GM21619 (cell line): ENCODE data around the gene SHFL.

Source experiments
- ATAC-seq: cut with Tn5 transposase; IDR thresholded peaks from one replicate; pipeline ENCODE4 v1.9.1; 2021; ENCODE audit not compliant: unreplicated experiment

The SHFL gene

GRCh38 chr19:10087296-10088061 lies 1.4 kb downstream of the SHFL start:
- no peak for ATAC-seq

DNA sequence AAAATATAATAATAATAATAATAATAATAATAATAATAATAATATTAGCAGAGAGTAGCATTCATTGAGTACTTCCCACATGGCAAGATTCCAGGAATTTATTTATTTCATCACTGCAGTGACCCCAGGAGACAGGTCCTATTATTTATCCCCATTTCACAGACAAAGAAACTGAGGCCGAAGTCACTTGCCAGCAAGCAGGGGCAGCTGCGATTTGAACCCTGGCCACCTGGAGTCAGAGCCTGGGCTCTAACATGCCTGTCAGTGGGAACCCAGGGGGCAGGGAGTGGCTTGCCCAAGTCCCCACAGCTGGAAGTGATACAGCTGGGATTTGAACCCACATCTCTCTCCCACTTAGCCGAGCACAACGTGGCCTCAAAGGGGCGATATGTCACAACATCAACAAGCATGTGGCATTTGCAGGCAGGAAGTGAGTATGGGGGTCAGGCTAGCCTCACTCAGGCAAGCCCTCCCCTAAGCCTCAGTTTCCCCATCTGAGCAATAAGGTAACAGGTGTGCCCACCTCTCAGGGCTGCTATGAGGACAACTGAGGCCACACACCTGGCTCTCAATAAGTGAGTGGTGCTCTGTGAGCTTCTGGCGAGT lies 2.9 kb downstream of the SHFL start:
- ATAC-seq = no peak

- ATAC-seq = no peak
Measured at GRCh38 chr19:10089801-10090375, 3.8 kb downstream of the SHFL start.

DNA sequence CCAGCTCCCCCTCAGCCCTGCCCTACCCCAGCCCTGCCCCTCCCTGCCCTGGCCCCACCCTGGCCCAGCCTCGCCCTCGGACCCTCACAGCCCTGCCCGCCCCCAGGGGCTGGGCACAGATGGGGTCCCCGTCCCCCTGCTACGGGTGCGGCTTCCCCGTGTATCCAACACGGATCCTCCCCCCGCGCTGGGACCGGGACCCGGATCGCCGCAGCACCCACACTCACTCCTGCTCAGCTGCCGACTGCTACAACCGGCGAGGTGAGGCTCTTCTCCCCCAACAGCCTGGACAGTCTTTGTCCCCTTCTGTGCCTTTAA lies 5.2 kb downstream of the SHFL start:
- ATAC-seq = no peak

GRCh38 chr19:10091895-10092641 lies 6.0 kb downstream of the SHFL start:
- no peak for ATAC-seq

GRCh38 chr19:10092648-10093294 lies 6.7 kb downstream of the SHFL start:
- ATAC-seq = no peak

DNA sequence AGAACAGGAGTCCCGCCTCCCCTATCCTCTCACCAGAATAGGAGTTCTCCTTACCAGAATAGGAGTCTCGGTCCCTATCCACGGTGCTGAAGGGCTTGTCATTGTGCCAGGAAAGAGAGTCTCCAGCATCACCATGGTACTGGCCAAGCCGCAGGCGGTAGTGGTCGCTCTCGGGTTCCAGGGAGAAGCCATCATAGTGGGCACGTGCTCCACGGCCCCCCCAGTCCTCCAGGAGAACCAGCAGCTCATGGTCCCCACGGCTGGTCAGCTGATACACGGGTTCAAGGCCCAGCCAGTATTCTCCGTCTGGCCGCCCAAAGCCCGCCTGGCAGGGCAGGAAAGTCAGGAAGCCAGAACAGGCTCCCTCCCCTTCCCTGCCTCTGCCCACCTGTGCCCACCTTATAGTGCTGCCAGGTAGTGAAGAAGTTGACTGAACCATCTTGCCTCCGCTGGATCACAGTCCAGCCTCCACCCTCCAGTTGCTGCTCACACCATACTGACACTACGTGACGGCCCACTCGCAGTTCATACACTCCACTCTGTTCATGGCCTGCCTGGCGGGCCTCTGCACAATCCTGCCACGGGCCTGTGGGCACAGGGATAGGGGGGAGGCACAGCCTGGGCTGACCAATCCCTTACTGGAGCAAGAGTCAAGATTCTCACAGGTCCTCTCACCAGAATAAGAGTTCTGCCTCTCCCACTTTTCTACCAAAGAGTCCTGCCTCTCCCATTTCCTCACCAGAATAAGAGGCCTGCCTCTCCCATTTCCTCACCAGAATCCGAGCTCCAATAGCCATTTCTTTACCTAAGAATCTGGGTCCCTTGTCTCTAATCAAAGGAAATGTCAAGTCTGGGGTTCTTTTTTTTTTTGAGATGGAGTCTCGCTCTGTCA lies 7.4 kb downstream of the SHFL start:
- ATAC-seq = no peak

- no peak for ATAC-seq
Measured at GRCh38 chr19:10095622-10095947, 9.5 kb downstream of the SHFL start.

DNA sequence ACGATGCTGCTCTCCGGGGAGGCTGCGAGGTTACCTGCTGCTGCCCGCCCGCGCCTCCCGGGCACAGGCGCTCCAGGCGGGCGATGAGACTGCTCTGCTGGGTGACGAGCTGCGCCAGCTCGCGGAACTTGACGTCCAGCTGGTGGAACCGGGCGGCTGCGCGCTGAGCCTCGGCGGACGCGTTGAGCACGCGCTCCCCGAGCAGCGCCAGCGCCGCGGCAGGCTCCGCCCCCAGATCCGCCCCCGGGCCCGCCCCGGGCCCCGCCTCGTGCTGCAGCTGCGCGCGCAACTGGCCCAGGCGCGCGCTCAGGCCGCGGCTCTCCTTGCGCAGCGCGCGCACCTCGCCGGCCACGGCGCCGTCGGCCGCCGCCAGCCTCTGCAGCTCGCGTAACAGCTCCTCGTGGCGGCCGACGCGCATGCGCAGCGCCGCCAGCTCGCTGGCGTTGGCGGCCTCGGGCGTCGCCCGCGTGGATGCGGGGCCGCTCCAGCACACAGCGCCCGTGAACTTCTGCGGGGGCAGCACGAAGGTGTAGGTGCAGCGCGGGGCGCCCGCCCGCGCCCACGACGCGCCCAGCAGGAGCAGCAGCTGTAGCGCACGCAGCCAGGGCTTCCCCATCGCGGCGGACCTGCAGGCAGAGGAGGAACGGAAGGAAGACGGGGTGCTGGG lies 10.0 kb downstream of the SHFL start:
- peak; percentile 68 for ATAC-seq

GRCh38 chr19:10096615-10096963 lies 10.5 kb downstream of the SHFL start:
- no peak for ATAC-seq

DNA sequence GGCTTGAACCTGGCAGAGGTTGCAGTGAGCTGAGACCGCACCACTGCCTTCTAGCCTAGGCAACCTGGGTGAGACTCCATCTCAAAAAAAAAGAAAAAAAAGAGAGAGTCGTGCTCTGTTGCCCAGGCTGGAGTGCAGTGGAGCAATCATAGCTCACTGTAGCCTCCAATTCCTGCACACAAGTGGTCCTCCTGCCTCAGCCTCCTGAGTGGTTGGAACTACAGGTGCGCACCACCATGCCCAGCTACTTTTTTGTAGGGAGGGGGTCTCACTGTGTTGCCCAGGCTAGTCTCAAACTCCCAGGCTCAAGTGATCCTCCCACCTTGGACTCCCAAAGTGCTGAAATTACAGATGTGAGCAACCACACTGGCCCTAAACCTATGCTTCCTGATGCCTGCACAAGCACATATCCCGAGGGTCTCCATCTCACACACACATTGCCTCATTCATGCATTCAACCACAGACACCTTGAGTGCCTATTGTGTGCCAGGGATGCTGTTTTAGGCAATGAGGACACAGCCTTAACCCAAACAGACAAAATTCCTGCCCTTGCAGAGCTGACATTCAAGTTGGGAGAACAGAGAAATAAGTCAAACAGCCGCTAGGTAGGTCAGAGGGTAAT lies 14.2 kb downstream of the SHFL start:
- no peak for ATAC-seq

- ATAC-seq = peak; percentile 27
Measured at GRCh38 chr19:10102787-10103236, 16.7 kb downstream of the SHFL start.

DNA sequence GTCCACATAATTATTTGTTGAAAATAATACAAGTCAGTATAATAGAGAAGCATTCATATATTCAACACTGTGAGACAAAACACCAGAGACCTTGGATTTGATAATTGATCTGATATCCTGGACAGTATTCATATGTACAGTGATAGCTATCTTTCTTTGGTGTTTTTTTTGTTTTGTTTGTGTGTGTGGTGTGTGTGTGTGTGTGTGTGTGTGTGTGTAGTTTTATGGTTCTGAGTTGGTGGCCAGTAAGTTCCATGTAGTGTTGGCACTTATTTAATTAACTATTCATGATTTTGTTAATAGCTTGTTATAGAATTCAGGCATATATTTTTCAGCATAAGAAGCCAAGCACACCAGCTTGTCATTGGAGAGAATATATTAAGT lies 18.0 kb downstream of the SHFL start:
- ATAC-seq = no peak

GRCh38 chr19:10104665-10105508 lies 18.8 kb downstream of the SHFL start:
- ATAC-seq = peak; percentile 37

DNA sequence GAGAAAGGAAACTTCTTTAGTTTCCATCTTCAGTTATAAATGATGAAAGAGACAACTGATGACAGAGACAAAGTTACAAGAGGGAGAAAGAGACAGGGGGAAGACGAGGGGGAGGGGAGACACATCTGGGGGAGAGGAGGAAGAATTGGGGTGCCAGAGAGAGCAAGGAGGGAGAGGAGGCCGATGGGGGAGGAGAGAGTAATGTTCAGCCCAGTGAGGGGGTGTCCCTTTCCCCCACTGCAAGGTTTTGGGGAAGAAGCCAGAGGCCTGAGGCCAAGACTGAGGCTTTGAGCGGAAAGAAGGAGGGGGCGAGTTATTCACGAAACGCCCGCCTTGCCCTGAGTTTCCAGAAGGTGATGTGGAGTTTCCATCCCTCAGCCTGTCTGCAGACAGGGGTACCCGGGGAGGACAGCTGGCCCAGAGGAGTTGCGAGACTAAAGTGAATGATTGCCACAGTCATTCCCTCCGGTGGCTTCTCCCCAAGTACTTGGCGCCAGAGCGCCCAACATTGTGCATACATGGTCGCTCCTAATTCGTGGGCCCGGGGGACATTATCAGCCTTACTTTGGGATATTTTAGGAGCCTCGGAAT lies 19.5 kb downstream of the SHFL start:
- ATAC-seq = peak; percentile 16

GRCh38 chr19:10106100-10106936 lies 20.2 kb downstream of the SHFL start, which contains the start of gene PPAN:
PPAN (plus strand) TSS chr19:10106362; CDS start chr19:10106395, 33 bp downstream.
- ATAC-seq = peak; percentile 50

GRCh38 chr19:10107254-10107653 lies 21.1 kb downstream of the SHFL start:
- no peak for ATAC-seq
